Mesenchymal stem cell (in vitro differentiated cells and primary cell): Measurements from ENCODE around the gene ZNF727. TPM values are rescaled to one million over a fixed set of nuclear protein-coding genes. Genes with fewer than 3 reads are reported as not detected.
"Not testable (repeated sequence)": the region's sequence is repeated elsewhere in the genome, so short reads cannot be mapped to it uniquely, and the experiment has no call there.

Experiments
- DNase-seq: peaks from one replicate; pipeline ENCODE4 v3.0.0-alpha.2; 2013
- H2AFZ ChIP-seq: one replicate; pipeline ENCODE4 v1.6.1; 2013; ENCODE audit warnings: low read depth, mild to moderate bottlenecking, control low read depth, inconsistent platforms, low read length, moderate library complexity
- H2AK5ac ChIP-seq: 2 replicates; pipeline ENCODE4 v1.6.1; 2013; ENCODE audit warnings: low read length, moderate library complexity, mild to moderate bottlenecking, inconsistent platforms; ENCODE audit not compliant: severe bottlenecking
- H2BK120ac ChIP-seq: one replicate; pipeline ENCODE4 v1.6.1; 2013; ENCODE audit warnings: low read depth, mild to moderate bottlenecking, inconsistent platforms, low read length, moderate library complexity
- H2BK12ac ChIP-seq, 2 experiments: one replicate each; pipeline ENCODE4 v1.6.1; 2013; ENCODE audit warnings: inconsistent platforms in 2 of 2, low read length in 2 of 2, mild to moderate bottlenecking in 2 of 2, moderate library complexity in 2 of 2, control low read depth in 1 of 2
- H2BK15ac ChIP-seq: one replicate; pipeline ENCODE4 v1.6.1; 2013; ENCODE audit warnings: mild to moderate bottlenecking, low read depth, inconsistent platforms; ENCODE audit not compliant: poor library complexity, severe bottlenecking
- H2BK5ac ChIP-seq: 2 replicates; pipeline ENCODE4 v1.6.1; 2013; ENCODE audit warnings: low read depth, mild to moderate bottlenecking, low read length, control low read depth, inconsistent platforms; ENCODE audit not compliant: poor library complexity, severe bottlenecking
- H3K14ac ChIP-seq, 2 experiments: one replicate each; pipeline ENCODE4 v1.6.1; 2013; ENCODE audit warnings: inconsistent platforms in 2 of 2, low read length in 2 of 2, control low read depth in 1 of 2, mild to moderate bottlenecking in 1 of 2, moderate library complexity in 1 of 2
- H3K18ac ChIP-seq, 2 experiments: one replicate each; pipeline ENCODE4 v1.6.1; 2013; ENCODE audit warnings: inconsistent platforms in 2 of 2, low read length in 2 of 2, control low read depth in 1 of 2, low read depth in 1 of 2, mild to moderate bottlenecking in 1 of 2
- H3K23ac ChIP-seq, 2 experiments: one replicate each; pipeline ENCODE4 v1.6.1; 2013; ENCODE audit warnings: inconsistent platforms in 2 of 2, low read length in 2 of 2, mild to moderate bottlenecking in 2 of 2, moderate library complexity in 2 of 2, control low read depth in 1 of 2
- H3K27ac ChIP-seq: 2 replicates; pipeline ENCODE4 v1.5.1; 2013; ENCODE audit warnings: mild to moderate bottlenecking, moderate library complexity, low read length, control low read depth, inconsistent platforms; ENCODE audit not compliant: poor library complexity, severe bottlenecking
- H3K27me3 ChIP-seq, 2 experiments: 2 replicates each; pipeline versions ENCODE4 v1.6.1 to v1.7.0; 2013; ENCODE audit warnings: low read length in 2 of 2, mild to moderate bottlenecking in 2 of 2, moderate library complexity in 2 of 2, control low read depth in 1 of 2, inconsistent platforms in 1 of 2; ENCODE audit not compliant: control insufficient read depth in 1 of 2, insufficient read depth in 1 of 2
- H3K36me3 ChIP-seq, 2 experiments: 2 replicates each; pipeline versions ENCODE4 v1.6.1 to v1.7.0; 2013; ENCODE audit warnings: low read length in 2 of 2, control low read depth in 1 of 2, inconsistent platforms in 1 of 2, low read depth in 1 of 2, mild to moderate bottlenecking in 1 of 2; ENCODE audit not compliant: insufficient read depth in 2 of 2, control insufficient read depth in 1 of 2
- H3K4ac ChIP-seq, 2 experiments: one replicate each; pipeline ENCODE4 v1.6.1; 2013; ENCODE audit warnings: inconsistent platforms in 2 of 2, low read length in 2 of 2, mild to moderate bottlenecking in 2 of 2, moderate library complexity in 2 of 2, control low read depth in 1 of 2, low read depth in 1 of 2
- H3K4me1 ChIP-seq: 2 replicates; pipeline ENCODE4 v1.6.1; 2013; ENCODE audit warnings: low read depth, low read length, control low read depth; ENCODE audit not compliant: control insufficient read depth, insufficient read depth
- H3K4me2 ChIP-seq: 2 replicates; pipeline ENCODE4 v1.6.1; 2013; ENCODE audit warnings: low read length, mild to moderate bottlenecking, inconsistent platforms; ENCODE audit not compliant: poor library complexity, severe bottlenecking
- H3K4me3 ChIP-seq, 2 experiments: 2 replicates each; pipeline versions ENCODE4 v1.5.1 to v1.7.0; 2013; ENCODE audit warnings: low read length in 2 of 2, mild to moderate bottlenecking in 2 of 2, control low read depth in 1 of 2, low read depth in 1 of 2; ENCODE audit not compliant: insufficient read depth in 1 of 2
- H3K79me1 ChIP-seq: replicated peaks from 2 replicates; pipeline ENCODE4 v1.6.1; 2013; ENCODE audit warnings: mild to moderate bottlenecking, control low read depth, low read length, inconsistent platforms; ENCODE audit not compliant: poor library complexity, severe bottlenecking
- H3K9ac ChIP-seq: 2 replicates; pipeline ENCODE4 v1.7.0; 2013; ENCODE audit warnings: mild to moderate bottlenecking, low read length, moderate library complexity
- H3K9me3 ChIP-seq: 2 replicates; pipeline ENCODE4 v1.7.0; 2013; ENCODE audit warnings: mild to moderate bottlenecking, low read length; ENCODE audit not compliant: control insufficient read depth
- H4K8ac ChIP-seq: one replicate; pipeline ENCODE4 v1.6.1; 2013; ENCODE audit warnings: inconsistent platforms, mild to moderate bottlenecking, low read length, moderate library complexity
- H4K91ac ChIP-seq: one replicate; pipeline ENCODE4 v1.6.1; 2013; ENCODE audit warnings: mild to moderate bottlenecking, low read length, inconsistent platforms
- WGBS: methylation state at CpG from one replicate; pipeline ENCODE4 v1.1.7; 2013; ENCODE audit warnings: mixed read lengths; 5-methylcytosine and 5-hydroxymethylcytosine counted together
- polyA plus RNA-seq, 2 experiments: library from polyadenylated mRNA; stranded (reverse); fragments of 200-250 nt; gene quantifications; one replicate each; pipeline ENCODE4 v1.2.3, GENCODE V29; 2013

The ZNF727 gene
- not detected for polyA plus RNA-seq (2013, experiment 1 of 2)
- polyA plus RNA-seq (2013, experiment 2 of 2) = not detected

GRCh38 chr7:64045301-64046040 is at the start of gene ZNF727:
TSS of gene ZNF727 (plus strand) at chr7:64045434. CDS start at chr7:64045622, 188 bp downstream.
- no peak within 1 kb of the TSS for H2AFZ ChIP-seq
- no peak within 1 kb of the TSS for H3K23ac ChIP-seq
- H2BK12ac ChIP-seq = no peak within 1 kb of the TSS
- H4K8ac ChIP-seq = no peak within 1 kb of the TSS
- no peak within 1 kb of the TSS for H3K4ac ChIP-seq
- H4K91ac ChIP-seq = no peak within 1 kb of the TSS
- H2AK5ac ChIP-seq = no peak within 1 kb of the TSS
- H3K4me1 ChIP-seq = no peaks in the 10 kb centered on the region
- no peaks in the 10 kb centered on the region for H3K27me3 ChIP-seq
- WGBS = 81% methylated on average over 32 of the region's 33 CpGs
- DNase-seq = no peak
- H2BK5ac ChIP-seq = no peak within 1 kb of the TSS
- H3K79me1 ChIP-seq = no peaks in the 10 kb centered on the region
- H3K9ac ChIP-seq = peak within 1 kb of the TSS; percentile 94
- no peak within 1 kb of the TSS for H2BK15ac ChIP-seq
- H3K14ac ChIP-seq = no peak within 1 kb of the TSS
- no peak within 1 kb of the TSS for H3K4me2 ChIP-seq
- no peak within 1 kb of the TSS for H3K18ac ChIP-seq
- H3K9me3 ChIP-seq = peaks cover 51% of the 10 kb centered on the region
- no peaks in the 10 kb centered on the region for H3K36me3 ChIP-seq
- H3K4me3 ChIP-seq = peak within 1 kb of the TSS in 1 of 2 experiments; percentile 57
- no peak within 1 kb of the TSS for H2BK120ac ChIP-seq
- H3K27ac ChIP-seq = no peak within 1 kb of the TSS

- Histone ChIP-seq H3K27ac (no peak within 1 kb of the TSS), H3K9me3 (peaks cover 46% of the 10 kb centered on the region), H3K4me3 (no peak within 1 kb of the TSS), H3K27me3 (no peaks in the 10 kb centered on the region), H2BK120ac (no peak within 1 kb of the TSS), H3K4me1 (no peaks in the 10 kb centered on the region), H2BK5ac (no peak within 1 kb of the TSS), H3K9ac (no peak within 1 kb of the TSS), H3K4me2 (no peak within 1 kb of the TSS), H2AFZ (no peak within 1 kb of the TSS), H3K14ac (no peak within 1 kb of the TSS), H2BK12ac (no peak within 1 kb of the TSS), H4K8ac (no peak within 1 kb of the TSS), H2AK5ac (no peak within 1 kb of the TSS), H3K4ac (no peak within 1 kb of the TSS), H3K18ac (no peak within 1 kb of the TSS), H3K36me3 (no peaks in the 10 kb centered on the region), H3K79me1 (no peaks in the 10 kb centered on the region), H3K23ac (no peak within 1 kb of the TSS), H4K91ac (no peak within 1 kb of the TSS), H2BK15ac (no peak within 1 kb of the TSS)
- no peak for DNase-seq
- WGBS = 83% methylated on average over 10 of the region's 10 CpGs
Observed at GRCh38 chr7:63998549-63998948, 46.7 kb upstream of the ZNF727 start, which contains the start of gene ZNF722. TSS of gene ZNF722 (plus strand) at chr7:63998849. CDS start at chr7:63998962, 113 bp downstream.

GRCh38 chr7:64015496-64015895 is 29.7 kb upstream of the ZNF727 start:
- H3K4ac ChIP-seq, H3K18ac ChIP-seq, DNase-seq: not testable (repeated sequence)

GRCh38 chr7:64035388-64035787 is 9.8 kb upstream of the ZNF727 start:
- H2BK5ac ChIP-seq = no peak overlapping the region
- peaks cover 59% of the 10 kb centered on the region for H3K9me3 ChIP-seq
- no peak overlapping the region for H3K9ac ChIP-seq
- no peak overlapping the region for H3K4me2 ChIP-seq
- no peak overlapping the region for H3K27ac ChIP-seq
- H4K91ac ChIP-seq = no peak overlapping the region
- 55% methylated on average over 2 of the region's 3 CpGs for WGBS
- no peaks in the 10 kb centered on the region for H3K27me3 ChIP-seq
- H3K14ac ChIP-seq = no peak overlapping the region
- no peaks in the 10 kb centered on the region for H3K79me1 ChIP-seq
- no peak for DNase-seq
- no peak overlapping the region for H3K23ac ChIP-seq
- H3K4me1 ChIP-seq = no peaks in the 10 kb centered on the region
- H2BK15ac ChIP-seq = no peak overlapping the region
- H3K18ac ChIP-seq = no peak overlapping the region
- no peak overlapping the region for H2AK5ac ChIP-seq
- H3K36me3 ChIP-seq = no peaks in the 10 kb centered on the region
- no peak overlapping the region for H2BK120ac ChIP-seq
- no peak overlapping the region for H3K4me3 ChIP-seq
- H2AFZ ChIP-seq = no peak overlapping the region
- no peak overlapping the region for H3K4ac ChIP-seq
- no peak overlapping the region for H4K8ac ChIP-seq
- no peak overlapping the region for H2BK12ac ChIP-seq

More at GRCh38 chr7:64015496-64015895, 29.7 kb upstream of the ZNF727 start:
- not testable (repeated sequence) for H3K14ac ChIP-seq, H3K27me3 ChIP-seq, H2AFZ ChIP-seq, H3K9ac ChIP-seq, H3K36me3 ChIP-seq, H2BK5ac ChIP-seq, H4K91ac ChIP-seq, H3K79me1 ChIP-seq, H2BK120ac ChIP-seq, H3K4me3 ChIP-seq, H2BK12ac ChIP-seq, H3K4me2 ChIP-seq, H2AK5ac ChIP-seq, H3K4me1 ChIP-seq, H2BK15ac ChIP-seq, H3K23ac ChIP-seq, H4K8ac ChIP-seq, H3K27ac ChIP-seq
- 58% methylated on average over 2 of the region's 2 CpGs for WGBS
- H3K9me3 ChIP-seq = peaks cover 58% of the 10 kb centered on the region
